Neural progenitor cell (in vitro differentiated cells): ENCODE data around the gene CNTRL. TPM values are rescaled to one million over a fixed set of nuclear protein-coding genes. Genes with fewer than 3 reads are reported as not detected.

Experiments used
- DNase-seq: peaks from one replicate; pipeline ENCODE4 v3.0.0-alpha.2; 2016; ENCODE audit warnings: low spot score
- H2AFZ ChIP-seq: fragments of 200-600 bp; sonication (generic); replicated peaks from 2 replicates; pipeline ENCODE4 v1.6.1; 2016; ENCODE audit warnings: antibody characterized with exemption
- H3F3A ChIP-seq: fragments of 200-600 bp; sonication (generic); 2 replicates; pipeline ENCODE4 v1.6.1; 2016; ENCODE audit warnings: antibody characterized with exemption, low read depth
- H3K27ac ChIP-seq: fragments of 200-600 bp; sonication (generic); 2 replicates; pipeline ENCODE4 v1.5.1; 2016; ENCODE audit warnings: mild to moderate bottlenecking
- H3K27me3 ChIP-seq: fragments of 200-600 bp; sonication (generic); 2 replicates; pipeline ENCODE4 v1.6.1; 2016; ENCODE audit warnings: mild to moderate bottlenecking, moderate library complexity
- H3K36me3 ChIP-seq: fragments of 200-600 bp; sonication (generic); 2 replicates; pipeline ENCODE4 v1.5.1; 2016
- H3K4me1 ChIP-seq: fragments of 200-600 bp; sonication (generic); 2 replicates; pipeline ENCODE4 v1.6.1; 2016; ENCODE audit warnings: mixed run types
- H3K4me2 ChIP-seq: fragments of 200-600 bp; sonication (generic); 2 replicates; pipeline ENCODE4 v1.6.1; 2016
- H3K4me3 ChIP-seq: fragments of 200-600 bp; sonication (generic); 2 replicates; pipeline ENCODE4 v1.5.1; 2016
- H3K79me2 ChIP-seq: fragments of 200-600 bp; sonication (generic); 2 replicates; pipeline ENCODE4 v1.6.1; 2016; ENCODE audit warnings: low read depth
- H3K9ac ChIP-seq: fragments of 200-600 bp; sonication (generic); 2 replicates; pipeline ENCODE4 v1.6.1; 2016
- H3K9me3 ChIP-seq: fragments of 200-600 bp; sonication (generic); 2 replicates; pipeline ENCODE4 v1.5.1; 2016; ENCODE audit warnings: low read depth
- H4K20me1 ChIP-seq: fragments of 200-600 bp; sonication (generic); 2 replicates; pipeline ENCODE4 v1.6.1; 2016; ENCODE audit warnings: low read depth
- H3K27ac Mint-ChIP-seq: 3 replicates; pipeline ENCODE4 v1.8.0; 2021; ENCODE audit warnings: mixed read lengths
- H3K27me3 Mint-ChIP-seq: 2 replicates; pipeline ENCODE4 v1.8.0; 2022; ENCODE audit warnings: low read depth, mild to moderate bottlenecking, inconsistent platforms, moderate library complexity, mixed read lengths; ENCODE audit not compliant: insufficient read depth
- H3K36me3 Mint-ChIP-seq: 3 replicates; pipeline ENCODE4 v1.8.0; 2021; ENCODE audit warnings: mixed read lengths
- H3K4me1 Mint-ChIP-seq: 3 replicates; pipeline ENCODE4 v1.8.0; 2021; ENCODE audit warnings: mixed read lengths
- H3K4me3 Mint-ChIP-seq: 3 replicates; pipeline ENCODE4 v1.8.0; 2021; ENCODE audit warnings: mild to moderate bottlenecking, moderate library complexity, mixed read lengths
- H3K9me3 Mint-ChIP-seq: 3 replicates; pipeline ENCODE4 v1.8.0; 2020; ENCODE audit warnings: mixed read lengths
- CTCF ChIP-seq: fragments of 200-600 bp; sonication (generic); IDR thresholded peaks from 2 replicates; pipeline ENCODE4 v1.5.1; 2017; ENCODE audit warnings: antibody characterized with exemption, mild to moderate bottlenecking
- EZH2 ChIP-seq: fragments of 200-600 bp; sonication (generic); IDR thresholded peaks from 2 replicates; pipeline ENCODE4 v1.6.1; 2017; ENCODE audit warnings: antibody characterized with exemption, mild to moderate bottlenecking, moderate library complexity
- EZH2phosphoT487 ChIP-seq: fragments of 200-600 bp; sonication (generic); IDR thresholded peaks from 2 replicates; pipeline ENCODE4 v1.6.1; 2017; ENCODE audit warnings: antibody characterized with exemption
- total RNA-seq: library from RNA; depleted of rRNA; stranded (reverse); fragments of >200 nt; gene quantifications from 2 replicates; pipeline ENCODE4 v1.2.3, GENCODE V29; 2015; ENCODE audit warnings: low replicate concordance

The CNTRL gene
- total RNA-seq, 1 donor from 2014 or later: 45.4 TPM

DNA sequence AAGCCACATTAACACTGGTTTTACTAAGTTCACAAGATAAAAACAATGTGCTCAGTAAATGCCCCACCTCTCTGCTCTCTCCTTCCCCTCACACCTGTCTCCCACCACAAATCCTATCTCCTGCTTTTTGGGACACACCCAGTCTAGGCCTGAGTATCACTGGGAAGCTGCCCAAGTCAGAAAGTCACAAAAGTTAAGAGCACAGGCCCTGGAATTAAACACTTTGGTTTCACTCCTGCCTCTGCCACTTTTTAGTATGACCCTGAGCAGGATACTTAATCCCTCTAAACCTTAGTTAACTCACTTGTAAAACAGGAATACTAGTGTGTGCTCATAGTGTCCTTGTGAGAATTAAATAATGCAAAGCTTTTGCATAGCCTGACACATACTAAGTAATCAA lies 36.0 kb upstream of the CNTRL start:
- Histone ChIP-seq H3K9ac (no peak overlapping the region), H3K27ac (no peak overlapping the region), H3K9me3 (no peaks in the 10 kb centered on the region), H3K27me3 (no peaks in the 10 kb centered on the region), H3K4me3 (no peak overlapping the region), H3K79me2 (no peaks in the 10 kb centered on the region), H4K20me1 (no peaks in the 10 kb centered on the region), H3K4me2 (no peak overlapping the region), H3K36me3 (no peaks in the 10 kb centered on the region), H3K4me1 (no peaks in the 10 kb centered on the region), H3F3A (no peaks in the 10 kb centered on the region), H2AFZ (no peak overlapping the region)
- Mint-ChIP-seq H3K27ac (no peak overlapping the region), H3K36me3 (peaks cover 9% of the 10 kb centered on the region), H3K4me1 (no peaks in the 10 kb centered on the region), H3K27me3 (no peaks in the 10 kb centered on the region), H3K9me3 (no peaks in the 10 kb centered on the region), H3K4me3 (no peak overlapping the region)
- TF ChIP-seq CTCF: no peak
- TF ChIP-seq EZH2: no peak
- TF ChIP-seq EZH2phosphoT487: no peak
- no peak for DNase-seq

- Mint-ChIP-seq H3K27me3 (no peaks in the 10 kb centered on the region), H3K27ac (no peak overlapping the region), H3K4me3 (no peak overlapping the region), H3K9me3 (no peaks in the 10 kb centered on the region), H3K36me3 (peaks cover 4% of the 10 kb centered on the region), H3K4me1 (peaks cover under 1% of the 10 kb centered on the region)
- Histone ChIP-seq H3K4me3 (no peak overlapping the region), H3K4me2 (no peak overlapping the region), H3K9me3 (no peaks in the 10 kb centered on the region), H3K36me3 (no peaks in the 10 kb centered on the region), H3K79me2 (no peaks in the 10 kb centered on the region), H3F3A (peaks cover 10% of the 10 kb centered on the region), H4K20me1 (no peaks in the 10 kb centered on the region), H3K27ac (no peak overlapping the region), H2AFZ (no peak overlapping the region), H3K27me3 (no peaks in the 10 kb centered on the region), H3K4me1 (peaks cover 6% of the 10 kb centered on the region), H3K9ac (no peak overlapping the region)
- no peak for TF ChIP-seq CTCF
- no peak for TF ChIP-seq EZH2phosphoT487
- no peak for TF ChIP-seq EZH2
- DNase-seq: no peak
Measured at GRCh38 chr9:121048175-121048574, 26.6 kb upstream of the CNTRL start.

- TF ChIP-seq CTCF (no peak), EZH2 (no peak), EZH2phosphoT487 (no peak)
Measured at GRCh38 chr9:121048618-121049017, 26.1 kb upstream of the CNTRL start.

More at GRCh38 chr9:121048618-121049017, 26.1 kb upstream of the CNTRL start:
- no peak overlapping the region for H2AFZ ChIP-seq
- H3K27me3 Mint-ChIP-seq: no peaks in the 10 kb centered on the region
- H3K9me3 ChIP-seq: no peaks in the 10 kb centered on the region
- H3K9me3 Mint-ChIP-seq: no peaks in the 10 kb centered on the region
- H3K27ac ChIP-seq: no peak overlapping the region
- H3K4me2 ChIP-seq: no peak overlapping the region
- no peak overlapping the region for H3K27ac Mint-ChIP-seq
- H3K4me1 Mint-ChIP-seq: peaks cover 2% of the 10 kb centered on the region
- H3K4me1 ChIP-seq: peaks cover 10% of the 10 kb centered on the region
- no peaks in the 10 kb centered on the region for H3K27me3 ChIP-seq
- H3K4me3 Mint-ChIP-seq: no peak overlapping the region
- H3K79me2 ChIP-seq: no peaks in the 10 kb centered on the region
- DNase-seq: no peak
- no peak overlapping the region for H3K9ac ChIP-seq
- H3K4me3 ChIP-seq: no peak overlapping the region
- peaks cover 2% of the 10 kb centered on the region for H3K36me3 Mint-ChIP-seq
- H4K20me1 ChIP-seq: no peaks in the 10 kb centered on the region
- peaks cover 13% of the 10 kb centered on the region for H3F3A ChIP-seq
- no peaks in the 10 kb centered on the region for H3K36me3 ChIP-seq
